ENCODE measurements around the gene YBX3. TPM values are rescaled to one million over a fixed set of nuclear protein-coding genes. Genes with fewer than 3 reads are reported as not detected.

The YBX3 gene
- total RNA-seq, 1 experiment from 2014 or later, result 312 TPM

- Mint-ChIP-seq H3K36me3 (ENCODE audit: insufficient read depth, unreplicated experiment) (peaks cover 31% of the 10 kb centered on the region), H3K27me3 (ENCODE audit: unreplicated experiment) (no peaks in the 10 kb centered on the region), H3K4me1 (ENCODE audit: low read depth, unreplicated experiment) (peaks cover 35% of the 10 kb centered on the region), H3K4me3 (ENCODE audit: low read depth, unreplicated experiment) (peak within 1 kb of the TSS; percentile 81), H3K27ac (ENCODE audit: unreplicated experiment) (peak within 1 kb of the TSS; percentile 70), H3K9me3 (ENCODE audit: low read depth, unreplicated experiment) (no peaks in the 10 kb centered on the region)
- no TSS peak for BruUV-seq (replicated peaks)
- intact Hi-C loops (cut with micrococcal nuclease; ENCODE audit: unreplicated experiment), result loop anchor here (1.0 to 10.0 kb wide), 7 partner anchors 37 to 439 kb away; partner anchors contain the start of gene MAGOHB
- CTCF ChIA-PET, result interaction anchor here (0.7 kb wide), 1 partner anchor 519 kb away, joined by 4 read pairs; no protein-coding TSS in a partner anchor
- DNase-seq, result peak; percentile 91
- peak; percentile 93 for TF ChIP-seq CTCF (IDR thresholded peaks at IDR 0.05; ENCODE audit: unreplicated experiment)
Observed at GRCh38 chr12:10673659-10674384, 49.3 kb downstream of the YBX3 start, which contains the start of gene STYK1. STYK1 (minus strand) TSS chr12:10674052; CDS start chr12:10634618, 39,434 bp downstream.

- intact Hi-C loops (cut with micrococcal nuclease; ENCODE audit: unreplicated experiment), result loop anchor here (2.0 to 10.0 kb wide), 5 partner anchors 35 to 438 kb away; partner anchors contain the start of gene MAGOHB
- no peak for TF ChIP-seq CTCF (IDR thresholded peaks at IDR 0.05; ENCODE audit: unreplicated experiment)
- Mint-ChIP-seq H3K27me3 (ENCODE audit: unreplicated experiment) (no peaks in the 10 kb centered on the region), H3K4me1 (ENCODE audit: low read depth, unreplicated experiment) (peaks cover 50% of the 10 kb centered on the region), H3K4me3 (ENCODE audit: low read depth, unreplicated experiment) (peak overlapping the region; percentile 81), H3K9me3 (ENCODE audit: low read depth, unreplicated experiment) (no peaks in the 10 kb centered on the region), H3K36me3 (ENCODE audit: insufficient read depth, unreplicated experiment) (peaks cover 31% of the 10 kb centered on the region), H3K27ac (ENCODE audit: unreplicated experiment) (peak overlapping the region; percentile 70)
- CTCF ChIA-PET, result no interaction called here
- DNase-seq, result peak; percentile 49
- BruUV-seq (replicated peaks), result TSS peak; percentile 51
Observed at GRCh38 chr12:10672231-10672868, 50.8 kb downstream of the YBX3 start.

GRCh38 chr12:10669533-10669932, 53.6 kb downstream of the YBX3 start:
- Mint-ChIP-seq H3K36me3 (ENCODE audit: insufficient read depth, unreplicated experiment) (peaks cover 25% of the 10 kb centered on the region), H3K4me3 (ENCODE audit: low read depth, unreplicated experiment) (no peak overlapping the region), H3K4me1 (ENCODE audit: low read depth, unreplicated experiment) (peaks cover 35% of the 10 kb centered on the region), H3K9me3 (ENCODE audit: low read depth, unreplicated experiment) (no peaks in the 10 kb centered on the region), H3K27me3 (ENCODE audit: unreplicated experiment) (no peaks in the 10 kb centered on the region), H3K27ac (ENCODE audit: unreplicated experiment) (no peak overlapping the region)
- no TSS peak for BruUV-seq (replicated peaks)
- intact Hi-C loops (cut with micrococcal nuclease; ENCODE audit: unreplicated experiment), result no loop called here
- CTCF ChIA-PET, result no interaction called here
- no peak for TF ChIP-seq CTCF (IDR thresholded peaks at IDR 0.05; ENCODE audit: unreplicated experiment)
- no peak for DNase-seq

- CTCF ChIA-PET, result interaction anchor here (0.6 to 1.3 kb wide), 4 partner anchors 82 to 1375 kb away, joined by 3 to 5 read pairs (median 4); no protein-coding TSS in a partner anchor
- intact Hi-C loops (cut with micrococcal nuclease; ENCODE audit: unreplicated experiment), result no loop called here
- H3K4me1 Mint-ChIP-seq (ENCODE audit: low read depth, unreplicated experiment), result peaks cover 33% of the 10 kb centered on the region
Observed at GRCh38 chr12:10668526-10668925, 54.6 kb downstream of the YBX3 start.

More at GRCh38 chr12:10668526-10668925, 54.6 kb downstream of the YBX3 start:
- H3K9me3 Mint-ChIP-seq (ENCODE audit: low read depth, unreplicated experiment), result no peaks in the 10 kb centered on the region
- no peaks in the 10 kb centered on the region for H3K27me3 Mint-ChIP-seq (ENCODE audit: unreplicated experiment)
- H3K4me3 Mint-ChIP-seq (ENCODE audit: low read depth, unreplicated experiment), result peak overlapping the region; percentile 58
- DNase-seq, result no peak
- H3K36me3 Mint-ChIP-seq (ENCODE audit: insufficient read depth, unreplicated experiment), result peaks cover 15% of the 10 kb centered on the region
- no TSS peak for BruUV-seq (replicated peaks)
- TF ChIP-seq CTCF (IDR thresholded peaks at IDR 0.05; ENCODE audit: unreplicated experiment), result no peak
- peak overlapping the region; percentile 2 for H3K27ac Mint-ChIP-seq (ENCODE audit: unreplicated experiment)

Data from Calu3 (cell line).